HEK293 (cell line): ENCODE results near the gene AURKB.

Experiments used
- CTCF ChIA-PET: fragments of 350-600 bp; formaldehyde crosslinking; extraction: SDS; loops from one replicate; lab custom pipeline; 2021; ENCODE audit warnings: antibody characterized with exemption; lab: Yijun Ruan, JAX
- POLR2A ChIA-PET: fragments of 300-600 bp; formaldehyde crosslinking; extraction: SDS; loops from one replicate; lab custom pipeline; 2020; ENCODE audit warnings: antibody characterized with exemption, inconsistent platforms; lab: Yijun Ruan, JAX
- H3K27ac ChIP-seq: fragments of 200-500 bp; sonication (Bioruptor generic); 2 replicates; pipeline ENCODE4 v1.5.1; 2014; ENCODE audit warnings: low read depth, low read length, control low read depth, inconsistent platforms; ENCODE audit errors: extremely low read depth
- H3K36me3 ChIP-seq, 2 experiments: fragments of 200-500 bp in 1 of 2; sonication (Bioruptor generic) in 1 of 2; 1 replicate in 1 of 2; 2 replicates in 1 of 2; pipeline ENCODE4 v1.5.1; 2014 to 2017; ENCODE audit warnings: inconsistent platforms in 2 of 2, low read length in 2 of 2; ENCODE audit not compliant: control insufficient read depth in 2 of 2, insufficient read depth in 1 of 2
- H3K4me1 ChIP-seq: fragments of 200-500 bp; sonication (Bioruptor generic); 2 replicates; pipeline ENCODE4 v1.5.1; 2014; ENCODE audit warnings: mild to moderate bottlenecking, low read length, inconsistent platforms; ENCODE audit not compliant: control insufficient read depth, insufficient read depth
- H3K4me3 ChIP-seq: 2 replicates; pipeline ENCODE4 v1.5.1; 2011; ENCODE audit warnings: low read depth, mild to moderate bottlenecking, control low read depth, low read length, moderate library complexity
- H3K9me3 ChIP-seq: fragments of 200-500 bp; sonication (Bioruptor generic); 2 replicates; pipeline ENCODE4 v1.5.1; 2014; ENCODE audit warnings: low read depth, low read length, inconsistent platforms; ENCODE audit not compliant: control insufficient read depth, insufficient read depth
- GLIS1 ChIP-seq: fragments of 450-650 bp; formaldehyde crosslinking; IDR thresholded peaks from 2 replicates; pipeline ENCODE4 v1.5.1; 2016; ENCODE audit warnings: missing biosample characterization, missing genetic modification characterization
- KLF10 ChIP-seq: fragments of 450-650 bp; IDR thresholded peaks from 2 replicates; pipeline ENCODE4 v1.5.1; 2018; ENCODE audit warnings: missing biosample characterization, mild to moderate bottlenecking, missing genetic modification characterization
- ZFP69B ChIP-seq: fragments of 450-650 bp; formaldehyde crosslinking; IDR thresholded peaks from 2 replicates; pipeline ENCODE4 v1.5.1; 2016; ENCODE audit warnings: missing biosample characterization, missing genetic modification characterization
- ZNF132 ChIP-seq: fragments of 450-650 bp; formaldehyde crosslinking; IDR thresholded peaks from 2 replicates; pipeline ENCODE4 v1.5.1; 2017; ENCODE audit warnings: missing biosample characterization, missing genetic modification characterization, borderline replicate concordance
- ZNF174 ChIP-seq: fragments of 450-650 bp; formaldehyde crosslinking; IDR thresholded peaks from 2 replicates; pipeline ENCODE4 v1.5.0; 2017; ENCODE audit warnings: missing biosample characterization, mild to moderate bottlenecking, missing genetic modification characterization
- ZNF274 ChIP-seq, 2 experiments: fragments of 200-500 bp in 1 of 2; fragments of 450-650 bp in 1 of 2; sonication (Bioruptor generic) in 1 of 2; formaldehyde crosslinking in 1 of 2; IDR thresholded peaks; 2 replicates each; pipeline versions ENCODE4 v1.5.1 to v1.6.1; 2014 to 2016; ENCODE audit warnings: borderline replicate concordance in 1 of 2, inconsistent platforms in 1 of 2, low read length in 1 of 2, missing biosample characterization in 1 of 2, missing genetic modification characterization in 1 of 2
- ZNF558 ChIP-seq: fragments of 450-650 bp; formaldehyde crosslinking; IDR thresholded peaks from 2 replicates; pipeline ENCODE4 v1.5.1; 2016; ENCODE audit warnings: missing biosample characterization, missing genetic modification characterization
- ZNF585B ChIP-seq: fragments of 450-650 bp; formaldehyde crosslinking; IDR thresholded peaks from 2 replicates; pipeline ENCODE4 v1.5.1; 2016; ENCODE audit warnings: missing biosample characterization, missing genetic modification characterization
- ZNF600 ChIP-seq: fragments of 450-650 bp; formaldehyde crosslinking; IDR thresholded peaks from 2 replicates; pipeline ENCODE4 v1.5.1; 2016; ENCODE audit warnings: missing biosample characterization, missing genetic modification characterization
- ZNF701 ChIP-seq: fragments of 450-650 bp; formaldehyde crosslinking; IDR thresholded peaks from 2 replicates; pipeline ENCODE4 v1.5.1; 2016; ENCODE audit warnings: missing biosample characterization, missing genetic modification characterization
- ZNF747 ChIP-seq: fragments of 450-650 bp; formaldehyde crosslinking; IDR thresholded peaks from 2 replicates; pipeline ENCODE4 v1.5.1; 2016; ENCODE audit warnings: missing biosample characterization, missing genetic modification characterization
- ZNF785 ChIP-seq: fragments of 450-650 bp; formaldehyde crosslinking; IDR thresholded peaks from 2 replicates; pipeline ENCODE4 v1.5.1; 2016; ENCODE audit warnings: missing biosample characterization, missing genetic modification characterization
- ZSCAN16 ChIP-seq: fragments of 450-650 bp; formaldehyde crosslinking; IDR thresholded peaks from 2 replicates; pipeline ENCODE4 v1.5.1; 2016; ENCODE audit warnings: missing biosample characterization, missing genetic modification characterization
- ZSCAN23 ChIP-seq: fragments of 450-650 bp; formaldehyde crosslinking; IDR thresholded peaks from 2 replicates; pipeline ENCODE4 v1.5.1; 2016; ENCODE audit warnings: missing biosample characterization, missing genetic modification characterization
- TF ChIP-seq, protein P1 (sequence below): fragments of 450-650 bp; formaldehyde crosslinking; IDR thresholded peaks from 2 replicates; pipeline ENCODE4 v1.5.1; 2016; ENCODE audit warnings: missing biosample characterization, missing genetic modification characterization, low read depth
- TF ChIP-seq, protein P2 (sequence below): fragments of 450-650 bp; formaldehyde crosslinking; IDR thresholded peaks from 2 replicates; pipeline ENCODE4 v1.5.1; 2016; ENCODE audit warnings: missing biosample characterization, missing genetic modification characterization
- TF ChIP-seq, protein P3 (sequence below): fragments of 450-650 bp; formaldehyde crosslinking; IDR thresholded peaks from 2 replicates; pipeline ENCODE4 v1.5.1; 2017; ENCODE audit warnings: missing biosample characterization, missing genetic modification characterization
- TF ChIP-seq, protein P4 (sequence below): fragments of 450-650 bp; formaldehyde crosslinking; IDR thresholded peaks from 2 replicates; pipeline ENCODE4 v1.5.1; 2016; ENCODE audit warnings: missing biosample characterization, missing genetic modification characterization
- TF ChIP-seq, protein P5 (sequence below): fragments of 450-650 bp; formaldehyde crosslinking; IDR thresholded peaks from 2 replicates; pipeline ENCODE4 v1.5.0; 2017; ENCODE audit warnings: missing biosample characterization, missing genetic modification characterization, borderline replicate concordance
- TF ChIP-seq, protein P6 (sequence below): fragments of 450-650 bp; formaldehyde crosslinking; IDR thresholded peaks from 2 replicates; pipeline ENCODE4 v1.5.1; 2017; ENCODE audit warnings: missing biosample characterization, mild to moderate bottlenecking, missing genetic modification characterization, moderate library complexity

The AURKB gene

DNA sequence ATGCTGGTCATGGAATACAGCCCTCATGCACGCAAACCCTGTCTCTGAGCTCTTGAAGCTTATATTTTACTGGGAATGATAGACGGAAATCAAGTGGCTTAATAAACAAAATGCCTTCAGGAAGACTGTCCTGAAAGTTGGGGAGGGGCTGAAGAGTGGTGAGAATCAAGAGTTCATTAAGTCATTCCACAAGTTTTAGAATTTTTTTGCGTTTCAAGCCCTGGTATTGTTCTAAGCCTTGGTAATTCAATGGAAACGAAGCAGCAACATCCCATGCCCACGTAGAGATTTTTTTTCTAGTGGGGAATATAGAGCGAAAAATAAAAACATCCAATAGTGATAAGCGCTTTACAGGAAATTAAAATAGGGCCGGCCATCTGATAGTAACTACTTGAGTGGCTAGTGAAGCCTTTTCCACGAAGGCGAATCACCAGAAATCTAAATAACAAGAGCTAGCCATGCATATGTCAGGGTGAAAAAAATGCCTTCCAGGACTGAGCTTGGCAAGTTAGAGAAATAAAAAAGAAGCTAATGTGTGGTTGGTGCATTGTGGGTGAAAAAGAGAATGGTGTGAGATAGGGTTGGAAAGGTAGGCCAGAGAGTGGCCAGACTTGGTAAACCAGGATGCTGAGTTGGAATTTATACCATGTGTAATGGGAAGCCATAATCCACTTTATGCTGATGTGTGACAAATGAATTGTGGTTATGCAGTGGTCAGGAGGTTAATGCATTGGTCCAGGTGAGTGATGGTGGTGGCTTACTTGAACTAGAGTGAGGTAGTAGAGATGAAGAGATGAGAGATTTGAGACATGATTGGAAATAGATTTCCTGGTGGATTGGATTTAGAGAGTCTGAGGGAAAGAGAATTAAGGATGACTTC, 39.5 kb upstream of the AURKB start:
- Histone ChIP-seq H3K36me3 (peaks cover 5 to 16% of the 10 kb centered on the region in 2 experiments; a peak in 2 of 3 replicates), H3K4me1 (peaks cover 6% of the 10 kb centered on the region), H3K9me3 (no peaks in the 10 kb centered on the region), H3K4me3 (peak overlapping the region; percentile 77), H3K27ac (peak overlapping the region; percentile 91)
- ChIA-PET POLR2A (interaction anchor here (0.7 to 4.9 kb wide), 10 partner anchors 12 to 126 kb away, joined by 3 to 81 read pairs (median 16); partner anchors contain the start of genes AURKB, BORCS6, KRABD2 and SLC25A35), CTCF (interaction anchor here (0.6 to 1.6 kb wide), 11 partner anchors 9 to 875 kb away, joined by 3 to 6 read pairs (median 3); partner anchors contain the start of gene RANGRF)
- no peak for TF ChIP-seq ZFP69B (tag by site-specific recombination)
- TF ChIP-seq ZNF600: 0 out of 2 replicates have a peak, but pooled peaks have one; percentile 11
- TF ChIP-seq, all 188 proteins: peak for 1

DNA sequence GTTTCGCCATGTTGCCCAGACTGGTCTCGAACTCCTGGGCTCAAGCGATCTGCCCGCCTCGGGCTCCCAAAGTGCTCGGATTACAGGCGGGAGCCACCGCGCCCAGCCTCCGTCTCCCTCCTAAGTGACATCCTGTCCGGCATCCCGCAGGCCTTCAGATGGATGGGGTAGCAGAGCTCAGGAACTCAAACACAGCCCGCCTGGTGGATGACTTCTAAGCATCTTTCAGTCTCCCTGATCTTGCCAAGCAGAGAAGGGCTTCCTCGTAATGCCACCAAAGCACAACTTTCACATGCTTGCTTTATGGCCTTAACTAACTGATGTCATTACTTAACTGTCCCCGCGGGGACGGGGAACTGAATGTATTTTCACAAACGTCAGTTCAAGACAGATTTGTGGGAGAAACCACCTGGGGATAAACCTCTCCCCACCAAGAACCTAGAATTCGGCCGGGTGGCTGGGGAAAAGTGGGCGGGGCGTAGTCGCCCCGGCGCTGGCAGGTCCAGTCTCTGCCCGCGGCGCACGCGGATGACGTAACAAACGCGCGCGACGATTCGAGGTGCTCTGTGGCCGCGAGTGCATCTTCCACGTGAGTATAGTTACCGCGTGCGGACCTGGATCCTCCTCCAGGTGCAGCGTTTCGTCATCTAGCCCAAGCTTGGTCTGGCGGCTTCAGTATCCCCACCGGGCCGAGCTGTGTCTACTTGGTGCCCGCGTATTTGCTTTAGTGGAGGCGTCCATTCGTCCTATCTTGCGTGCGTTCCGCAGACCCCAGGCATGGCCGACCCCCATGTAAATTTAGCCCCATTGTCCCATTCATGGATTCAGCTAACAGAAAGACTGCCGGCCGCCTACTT, 38.6 kb upstream of the AURKB start, which contains the start of gene PFAS:
TSS of gene PFAS (plus strand) at position 539 of the 857 bp plus-strand sequence. CDS start 4,649 bp downstream, outside the sequence.
- Histone ChIP-seq H3K9me3 (no peaks in the 10 kb centered on the region), H3K4me3 (peak within 1 kb of the TSS; percentile 77), H3K36me3 (peaks cover 0 to 10% of the 10 kb centered on the region in 2 experiments; a peak in 2 of 3 replicates), H3K4me1 (peaks cover 6% of the 10 kb centered on the region), H3K27ac (peak within 1 kb of the TSS; percentile 91)
- POLR2A ChIA-PET: interaction anchor here (0.7 to 4.9 kb wide), 19 partner anchors 9 to 170 kb away, joined by 3 to 81 read pairs (median 6); partner anchors contain the start of genes AURKB, BORCS6, KRABD2 and RANGRF
- CTCF ChIA-PET: interaction anchor here (0.6 to 2.0 kb wide), 14 partner anchors 10 to 876 kb away, joined by 3 to 10 read pairs (median 3); partner anchors contain the start of gene RANGRF
- no peak for TF ChIP-seq ZNF747 (tag by site-specific recombination)
- TF ChIP-seq ZNF174 (tag by site-specific recombination): no peak
- peak; percentile 41; the same call in 1 of the 2 replicates for TF ChIP-seq GLIS1
- TF ChIP-seq, protein P1, sequence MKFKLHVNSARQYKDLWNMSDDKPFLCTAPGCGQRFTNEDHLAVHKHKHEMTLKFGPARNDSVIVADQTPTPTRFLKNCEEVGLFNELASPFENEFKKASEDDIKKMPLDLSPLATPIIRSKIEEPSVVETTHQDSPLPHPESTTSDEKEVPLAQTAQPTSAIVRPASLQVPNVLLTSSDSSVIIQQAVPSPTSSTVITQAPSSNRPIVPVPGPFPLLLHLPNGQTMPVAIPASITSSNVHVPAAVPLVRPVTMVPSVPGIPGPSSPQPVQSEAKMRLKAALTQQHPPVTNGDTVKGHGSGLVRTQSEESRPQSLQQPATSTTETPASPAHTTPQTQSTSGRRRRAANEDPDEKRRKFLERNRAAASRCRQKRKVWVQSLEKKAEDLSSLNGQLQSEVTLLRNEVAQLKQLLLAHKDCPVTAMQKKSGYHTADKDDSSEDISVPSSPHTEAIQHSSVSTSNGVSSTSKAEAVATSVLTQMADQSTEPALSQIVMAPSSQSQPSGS (tag by site-specific recombination): peak; percentile 97
- no peak for TF ChIP-seq ZSCAN23 (tag by site-specific recombination)
- TF ChIP-seq ZNF132 (tag by site-specific recombination): no peak
- TF ChIP-seq, protein P2, sequence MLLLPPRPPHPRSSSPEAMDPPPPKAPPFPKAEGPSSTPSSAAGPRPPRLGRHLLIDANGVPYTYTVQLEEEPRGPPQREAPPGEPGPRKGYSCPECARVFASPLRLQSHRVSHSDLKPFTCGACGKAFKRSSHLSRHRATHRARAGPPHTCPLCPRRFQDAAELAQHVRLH (tag by site-specific recombination): no peak; the same call in 1 of the 2 replicates
- peak; percentile 74; the same call in 1 of the 2 replicates for TF ChIP-seq ZNF785
- TF ChIP-seq, protein P3, sequence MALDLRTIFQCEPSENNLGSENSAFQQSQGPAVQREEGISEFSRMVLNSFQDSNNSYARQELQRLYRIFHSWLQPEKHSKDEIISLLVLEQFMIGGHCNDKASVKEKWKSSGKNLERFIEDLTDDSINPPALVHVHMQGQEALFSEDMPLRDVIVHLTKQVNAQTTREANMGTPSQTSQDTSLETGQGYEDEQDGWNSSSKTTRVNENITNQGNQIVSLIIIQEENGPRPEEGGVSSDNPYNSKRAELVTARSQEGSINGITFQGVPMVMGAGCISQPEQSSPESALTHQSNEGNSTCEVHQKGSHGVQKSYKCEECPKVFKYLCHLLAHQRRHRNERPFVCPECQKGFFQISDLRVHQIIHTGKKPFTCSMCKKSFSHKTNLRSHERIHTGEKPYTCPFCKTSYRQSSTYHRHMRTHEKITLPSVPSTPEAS (tag by site-specific recombination): 0 out of 2 replicates have a peak, but pooled peaks have one; percentile 10
- no peak for TF ChIP-seq ZNF585B (tag by site-specific recombination)
- TF ChIP-seq ZNF558 (tag by site-specific recombination): peak; percentile 18; the same call in 1 of the 2 replicates
- TF ChIP-seq ZSCAN16 (tag by site-specific recombination): peak; percentile 98
- TF ChIP-seq ZNF274 (IDR thresholded peaks at IDR 0.05; ENCODE audit: low read length): no peak
- TF ChIP-seq ZNF274 (tag by site-specific recombination; IDR thresholded peaks at IDR 0.05; ENCODE audit: borderline replicate concordance): no peak
- peak; percentile 53; the same call in 1 of the 2 replicates for TF ChIP-seq KLF10
- TF ChIP-seq, protein P4, sequence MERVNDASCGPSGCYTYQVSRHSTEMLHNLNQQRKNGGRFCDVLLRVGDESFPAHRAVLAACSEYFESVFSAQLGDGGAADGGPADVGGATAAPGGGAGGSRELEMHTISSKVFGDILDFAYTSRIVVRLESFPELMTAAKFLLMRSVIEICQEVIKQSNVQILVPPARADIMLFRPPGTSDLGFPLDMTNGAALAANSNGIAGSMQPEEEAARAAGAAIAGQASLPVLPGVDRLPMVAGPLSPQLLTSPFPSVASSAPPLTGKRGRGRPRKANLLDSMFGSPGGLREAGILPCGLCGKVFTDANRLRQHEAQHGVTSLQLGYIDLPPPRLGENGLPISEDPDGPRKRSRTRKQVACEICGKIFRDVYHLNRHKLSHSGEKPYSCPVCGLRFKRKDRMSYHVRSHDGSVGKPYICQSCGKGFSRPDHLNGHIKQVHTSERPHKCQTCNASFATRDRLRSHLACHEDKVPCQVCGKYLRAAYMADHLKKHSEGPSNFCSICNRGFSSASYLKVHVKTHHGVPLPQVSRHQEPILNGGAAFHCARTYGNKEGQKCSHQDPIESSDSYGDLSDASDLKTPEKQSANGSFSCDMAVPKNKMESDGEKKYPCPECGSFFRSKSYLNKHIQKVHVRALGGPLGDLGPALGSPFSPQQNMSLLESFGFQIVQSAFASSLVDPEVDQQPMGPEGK (tag by site-specific recombination): peak; percentile 72
- TF ChIP-seq, protein P5, sequence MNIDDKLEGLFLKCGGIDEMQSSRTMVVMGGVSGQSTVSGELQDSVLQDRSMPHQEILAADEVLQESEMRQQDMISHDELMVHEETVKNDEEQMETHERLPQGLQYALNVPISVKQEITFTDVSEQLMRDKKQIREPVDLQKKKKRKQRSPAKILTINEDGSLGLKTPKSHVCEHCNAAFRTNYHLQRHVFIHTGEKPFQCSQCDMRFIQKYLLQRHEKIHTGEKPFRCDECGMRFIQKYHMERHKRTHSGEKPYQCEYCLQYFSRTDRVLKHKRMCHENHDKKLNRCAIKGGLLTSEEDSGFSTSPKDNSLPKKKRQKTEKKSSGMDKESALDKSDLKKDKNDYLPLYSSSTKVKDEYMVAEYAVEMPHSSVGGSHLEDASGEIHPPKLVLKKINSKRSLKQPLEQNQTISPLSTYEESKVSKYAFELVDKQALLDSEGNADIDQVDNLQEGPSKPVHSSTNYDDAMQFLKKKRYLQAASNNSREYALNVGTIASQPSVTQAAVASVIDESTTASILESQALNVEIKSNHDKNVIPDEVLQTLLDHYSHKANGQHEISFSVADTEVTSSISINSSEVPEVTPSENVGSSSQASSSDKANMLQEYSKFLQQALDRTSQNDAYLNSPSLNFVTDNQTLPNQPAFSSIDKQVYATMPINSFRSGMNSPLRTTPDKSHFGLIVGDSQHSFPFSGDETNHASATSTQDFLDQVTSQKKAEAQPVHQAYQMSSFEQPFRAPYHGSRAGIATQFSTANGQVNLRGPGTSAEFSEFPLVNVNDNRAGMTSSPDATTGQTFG (tag by site-specific recombination): no peak
- TF ChIP-seq ZNF701 (tag by site-specific recombination): no peak
- TF ChIP-seq, protein P6, sequence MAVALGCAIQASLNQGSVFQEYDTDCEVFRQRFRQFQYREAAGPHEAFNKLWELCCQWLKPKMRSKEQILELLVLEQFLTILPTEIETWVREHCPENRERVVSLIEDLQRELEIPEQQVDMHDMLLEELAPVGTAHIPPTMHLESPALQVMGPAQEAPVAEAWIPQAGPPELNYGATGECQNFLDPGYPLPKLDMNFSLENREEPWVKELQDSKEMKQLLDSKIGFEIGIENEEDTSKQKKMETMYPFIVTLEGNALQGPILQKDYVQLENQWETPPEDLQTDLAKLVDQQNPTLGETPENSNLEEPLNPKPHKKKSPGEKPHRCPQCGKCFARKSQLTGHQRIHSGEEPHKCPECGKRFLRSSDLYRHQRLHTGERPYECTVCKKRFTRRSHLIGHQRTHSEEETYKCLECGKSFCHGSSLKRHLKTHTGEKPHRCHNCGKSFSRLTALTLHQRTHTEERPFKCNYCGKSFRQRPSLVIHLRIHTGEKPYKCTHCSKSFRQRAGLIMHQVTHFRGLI (tag by site-specific recombination): 0 out of 2 replicates have a peak, but pooled peaks have one; percentile 23
